ENCODE measurements around the gene BANK1.

The BANK1 gene

GRCh38 chr4:102080184-102080583 lies 289.7 kb downstream of the BANK1 start:
- no peak for DNase-seq
- no peak for TF ChIP-seq POLR2A (IDR thresholded peaks at IDR 0.05; ENCODE audit: low read length)
- TF ChIP-seq GATA1 (IDR thresholded peaks at IDR 0.05; ENCODE audit: low read depth, low read length), result no peak

- DNase-seq, result no peak
Measured at GRCh38 chr4:102089850-102090621, 299.5 kb downstream of the BANK1 start.

GRCh38 chr4:102091656-102092055 lies 301.1 kb downstream of the BANK1 start:
- TF ChIP-seq POLR2A (IDR thresholded peaks at IDR 0.05; ENCODE audit: low read length) (no peak), GATA1 (IDR thresholded peaks at IDR 0.05; ENCODE audit: low read depth, low read length) (no peak)
- no peak for DNase-seq

More at GRCh38 chr4:102089850-102090621, 299.5 kb downstream of the BANK1 start:
- TF ChIP-seq GATA1 (IDR thresholded peaks at IDR 0.05; ENCODE audit: low read depth, low read length) (no peak), POLR2A (IDR thresholded peaks at IDR 0.05; ENCODE audit: low read length) (no peak)

- TF ChIP-seq POLR2A (IDR thresholded peaks at IDR 0.05; ENCODE audit: low read length) (no peak), GATA1 (IDR thresholded peaks at IDR 0.05; ENCODE audit: low read depth, low read length) (no peak)
- DNase-seq, result no peak
Measured at GRCh38 chr4:102094481-102094880, 304.0 kb downstream of the BANK1 start.

- no peak for DNase-seq
- TF ChIP-seq GATA1 (IDR thresholded peaks at IDR 0.05; ENCODE audit: low read depth, low read length) (no peak), POLR2A (IDR thresholded peaks at IDR 0.05; ENCODE audit: low read length) (no peak)
Measured at GRCh38 chr4:102103368-102103767, 312.8 kb downstream of the BANK1 start.

- no peak for DNase-seq
- TF ChIP-seq POLR2A (IDR thresholded peaks at IDR 0.05; ENCODE audit: low read length), result no peak
- no peak for TF ChIP-seq GATA1 (IDR thresholded peaks at IDR 0.05; ENCODE audit: low read depth, low read length)
Measured at GRCh38 chr4:102104278-102104677, 313.7 kb downstream of the BANK1 start.

GRCh38 chr4:102105983-102106382 lies 315.5 kb downstream of the BANK1 start:
- TF ChIP-seq GATA1 (IDR thresholded peaks at IDR 0.05; ENCODE audit: low read depth, low read length) (no peak), POLR2A (IDR thresholded peaks at IDR 0.05; ENCODE audit: low read length) (no peak)

GRCh38 chr4:102114118-102114630 lies 323.6 kb downstream of the BANK1 start:
- no peak for TF ChIP-seq GATA1 (IDR thresholded peaks at IDR 0.05; ENCODE audit: low read depth, low read length)
- TF ChIP-seq POLR2A (IDR thresholded peaks at IDR 0.05; ENCODE audit: low read length), result no peak
- no peak for DNase-seq

More at GRCh38 chr4:102105983-102106382, 315.5 kb downstream of the BANK1 start:
- no peak for DNase-seq

GRCh38 chr4:102116121-102116520 lies 325.6 kb downstream of the BANK1 start:
- TF ChIP-seq POLR2A (IDR thresholded peaks at IDR 0.05; ENCODE audit: low read length) (no peak), GATA1 (IDR thresholded peaks at IDR 0.05; ENCODE audit: low read depth, low read length) (no peak)
- no peak for DNase-seq

GRCh38 chr4:102120846-102121245 lies 330.3 kb downstream of the BANK1 start:
- no peak for TF ChIP-seq GATA1 (IDR thresholded peaks at IDR 0.05; ENCODE audit: low read depth, low read length)
- no peak for DNase-seq
